Osteocyte (in vitro differentiated cells): ENCODE results near the gene RGS7. TPM values are rescaled to one million over a fixed set of nuclear protein-coding genes. Genes with fewer than 3 reads are reported as not detected.
A peak's percentile ranks its signal among the peaks of the same experiment; 100 is the strongest.
"Not testable (repeated sequence)": the region's sequence is repeated elsewhere in the genome, so short reads cannot be mapped to it uniquely, and the experiment has no call there.

Source experiments
- DNase-seq: peaks from one replicate; pipeline ENCODE4 v3.0.0; 2021; ENCODE audit warnings: mixed read lengths; ENCODE audit not compliant: unreplicated experiment; ENCODE audit errors: extremely low spot score
- H3K27ac Mint-ChIP-seq: one replicate; pipeline ENCODE4 v1.8.0; 2021; ENCODE audit warnings: mild to moderate bottlenecking, mixed read lengths; ENCODE audit not compliant: unreplicated experiment
- H3K27me3 Mint-ChIP-seq: one replicate; pipeline ENCODE4 v1.8.0; 2021; ENCODE audit warnings: mixed read lengths; ENCODE audit not compliant: unreplicated experiment
- H3K36me3 Mint-ChIP-seq: one replicate; pipeline ENCODE4 v1.8.0; 2021; ENCODE audit warnings: mixed read lengths; ENCODE audit not compliant: unreplicated experiment
- H3K4me1 Mint-ChIP-seq: one replicate; pipeline ENCODE4 v1.8.0; 2021; ENCODE audit warnings: mixed read lengths; ENCODE audit not compliant: unreplicated experiment
- H3K4me3 Mint-ChIP-seq: one replicate; pipeline ENCODE4 v1.8.0; 2021; ENCODE audit warnings: mild to moderate bottlenecking, moderate library complexity, mixed read lengths; ENCODE audit not compliant: unreplicated experiment
- H3K9me3 Mint-ChIP-seq: one replicate; pipeline ENCODE4 v1.8.0; 2021; ENCODE audit warnings: mixed read lengths; ENCODE audit not compliant: unreplicated experiment
- total RNA-seq: library from RNA; stranded (reverse); gene quantifications from 2 replicates; pipeline ENCODE4 v1.2.1, GENCODE V29; 2021
- TF ChIP-seq, protein P1 (sequence below): fragments of 200-600 bp; sonication (generic); IDR thresholded peaks from 2 replicates; pipeline ENCODE4 v1.5.0; 2021; ENCODE audit warnings: antibody characterized with exemption, mild to moderate bottlenecking, moderate library complexity

RGS7 gene
- total RNA-seq, 1 donor from 2014 or later: 10.9 TPM

DNA sequence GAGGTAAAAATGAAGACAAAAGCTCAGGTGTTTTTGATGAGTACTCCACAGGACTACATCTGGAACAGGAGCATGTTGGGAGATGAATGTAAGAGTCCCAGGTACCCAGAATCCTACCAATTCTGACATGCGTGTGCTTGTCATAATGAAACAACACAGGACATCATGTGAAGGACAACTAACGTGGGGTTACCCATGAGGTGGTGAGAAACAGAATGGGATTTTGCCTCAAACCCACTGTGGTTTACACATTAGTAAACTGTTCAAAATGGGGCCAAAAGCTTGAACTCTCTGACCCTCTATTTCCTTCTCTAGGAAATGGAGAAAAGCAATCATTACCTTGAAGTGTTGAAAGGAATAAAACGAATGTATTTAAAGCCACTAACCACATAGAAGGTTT, 266.2 kb downstream of the RGS7 start:
- Mint-ChIP-seq H3K27me3 (no peaks in the 10 kb centered on the region), H3K4me3 (no peak overlapping the region), H3K9me3 (peaks cover 4% of the 10 kb centered on the region), H3K4me1 (peaks cover 33% of the 10 kb centered on the region), H3K27ac (no peak overlapping the region), H3K36me3 (peaks cover 6% of the 10 kb centered on the region)
- TF ChIP-seq, protein P1, sequence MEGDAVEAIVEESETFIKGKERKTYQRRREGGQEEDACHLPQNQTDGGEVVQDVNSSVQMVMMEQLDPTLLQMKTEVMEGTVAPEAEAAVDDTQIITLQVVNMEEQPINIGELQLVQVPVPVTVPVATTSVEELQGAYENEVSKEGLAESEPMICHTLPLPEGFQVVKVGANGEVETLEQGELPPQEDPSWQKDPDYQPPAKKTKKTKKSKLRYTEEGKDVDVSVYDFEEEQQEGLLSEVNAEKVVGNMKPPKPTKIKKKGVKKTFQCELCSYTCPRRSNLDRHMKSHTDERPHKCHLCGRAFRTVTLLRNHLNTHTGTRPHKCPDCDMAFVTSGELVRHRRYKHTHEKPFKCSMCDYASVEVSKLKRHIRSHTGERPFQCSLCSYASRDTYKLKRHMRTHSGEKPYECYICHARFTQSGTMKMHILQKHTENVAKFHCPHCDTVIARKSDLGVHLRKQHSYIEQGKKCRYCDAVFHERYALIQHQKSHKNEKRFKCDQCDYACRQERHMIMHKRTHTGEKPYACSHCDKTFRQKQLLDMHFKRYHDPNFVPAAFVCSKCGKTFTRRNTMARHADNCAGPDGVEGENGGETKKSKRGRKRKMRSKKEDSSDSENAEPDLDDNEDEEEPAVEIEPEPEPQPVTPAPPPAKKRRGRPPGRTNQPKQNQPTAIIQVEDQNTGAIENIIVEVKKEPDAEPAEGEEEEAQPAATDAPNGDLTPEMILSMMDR: no peak
- DNase-seq: no peak

DNA sequence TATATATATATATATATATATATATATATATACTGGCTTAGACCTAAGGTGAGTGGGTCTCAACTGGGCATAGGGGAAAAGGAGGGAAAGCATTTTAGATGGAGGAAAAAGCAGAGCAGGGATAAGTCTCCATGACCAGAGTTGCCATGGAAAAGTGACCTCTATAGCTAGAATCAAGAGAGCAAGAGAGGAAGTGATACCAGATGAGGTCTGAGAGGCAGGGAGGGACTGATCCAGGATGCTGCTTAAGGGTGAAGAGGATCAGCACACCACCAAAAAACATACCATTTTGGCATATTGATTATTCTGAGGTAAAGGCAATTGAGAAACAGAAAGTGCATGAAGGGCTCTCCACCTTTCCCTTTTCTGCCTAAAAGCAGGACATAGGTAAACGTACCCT, 267.9 kb downstream of the RGS7 start:
- H3K27me3 Mint-ChIP-seq, H3K36me3 Mint-ChIP-seq, H3K27ac Mint-ChIP-seq, H3K9me3 Mint-ChIP-seq, DNase-seq, H3K4me3 Mint-ChIP-seq: not testable (repeated sequence)
- peaks cover 24% of the 10 kb centered on the region for H3K4me1 Mint-ChIP-seq

DNA sequence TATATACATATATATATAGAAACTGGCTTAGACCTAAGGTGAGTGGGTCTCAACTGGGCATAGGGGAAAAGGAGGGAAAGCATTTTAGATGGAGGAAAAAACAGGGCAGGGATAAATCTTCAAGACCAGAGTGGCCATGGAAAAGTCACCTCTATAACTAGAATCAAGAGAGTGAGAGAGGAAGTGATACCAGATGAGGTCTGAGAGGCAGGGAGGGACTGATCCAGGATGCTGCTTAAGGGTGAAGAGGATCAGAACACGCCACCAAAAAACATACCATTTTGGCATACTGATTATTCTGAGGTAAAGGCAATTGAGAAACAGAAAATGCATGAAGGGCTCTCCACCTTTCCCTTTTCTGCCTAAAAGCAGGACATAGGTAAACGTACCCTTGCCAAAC, 268.9 kb downstream of the RGS7 start:
- not testable (repeated sequence) for H3K9me3 Mint-ChIP-seq, H3K27me3 Mint-ChIP-seq, H3K4me3 Mint-ChIP-seq

DNA sequence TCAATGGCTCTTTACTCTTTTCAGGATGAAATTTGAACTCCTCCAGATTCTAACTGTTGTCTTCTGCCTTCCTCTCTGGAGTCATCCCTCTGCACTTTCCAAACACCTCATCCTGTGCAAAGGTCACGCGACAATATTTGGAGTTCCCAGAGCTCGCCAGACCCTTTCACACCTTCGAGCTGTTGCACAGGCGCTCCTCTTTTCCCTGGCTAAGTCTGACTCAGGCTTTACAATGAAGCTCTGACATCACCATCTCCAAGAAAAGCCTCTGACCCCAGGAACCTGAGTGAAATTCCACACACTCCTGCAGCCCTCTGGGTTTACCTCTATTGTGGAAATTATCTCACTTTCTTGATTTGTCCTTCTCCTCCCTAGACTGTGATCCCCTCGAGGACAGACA, 270.3 kb downstream of the RGS7 start:
- no peak overlapping the region for H3K4me3 Mint-ChIP-seq
- TF ChIP-seq, protein P1: no peak
- peaks cover 4% of the 10 kb centered on the region for H3K36me3 Mint-ChIP-seq
- H3K9me3 Mint-ChIP-seq: no peaks in the 10 kb centered on the region
- no peak overlapping the region for H3K27ac Mint-ChIP-seq
- DNase-seq: no peak
- H3K27me3 Mint-ChIP-seq: no peaks in the 10 kb centered on the region
- H3K4me1 Mint-ChIP-seq: peaks cover 8% of the 10 kb centered on the region

More for the DNA sequence above, 268.9 kb downstream of the RGS7 start:
- DNase-seq, H3K36me3 Mint-ChIP-seq, H3K27ac Mint-ChIP-seq: not testable (repeated sequence)
- H3K4me1 Mint-ChIP-seq: peaks cover 16% of the 10 kb centered on the region

DNA sequence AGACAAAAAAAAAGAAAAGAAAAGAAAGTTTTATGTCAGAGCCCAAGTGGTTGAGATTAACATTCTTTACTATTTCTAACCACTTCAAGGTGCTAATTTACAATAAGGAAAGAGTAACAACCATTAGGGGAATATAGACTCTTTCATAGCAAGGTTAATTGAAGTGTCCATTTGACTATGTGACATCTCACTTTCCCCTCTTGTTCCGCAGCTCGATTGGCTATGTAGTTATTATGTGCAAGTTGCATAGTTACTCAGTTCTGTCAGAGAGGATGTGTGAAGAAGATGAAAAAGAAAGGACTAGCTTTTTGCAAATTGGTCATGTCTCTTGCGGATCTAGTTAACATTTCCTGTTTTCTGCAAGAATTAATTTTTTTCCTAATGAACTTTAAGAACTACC, 273.7 kb downstream of the RGS7 start:
- Mint-ChIP-seq H3K27ac (no peak overlapping the region), H3K4me3 (no peak overlapping the region), H3K27me3 (no peaks in the 10 kb centered on the region), H3K9me3 (no peaks in the 10 kb centered on the region), H3K4me1 (peaks cover 22% of the 10 kb centered on the region), H3K36me3 (peaks cover 2% of the 10 kb centered on the region)
- TF ChIP-seq, protein P1: no peak
- no peak for DNase-seq

DNA sequence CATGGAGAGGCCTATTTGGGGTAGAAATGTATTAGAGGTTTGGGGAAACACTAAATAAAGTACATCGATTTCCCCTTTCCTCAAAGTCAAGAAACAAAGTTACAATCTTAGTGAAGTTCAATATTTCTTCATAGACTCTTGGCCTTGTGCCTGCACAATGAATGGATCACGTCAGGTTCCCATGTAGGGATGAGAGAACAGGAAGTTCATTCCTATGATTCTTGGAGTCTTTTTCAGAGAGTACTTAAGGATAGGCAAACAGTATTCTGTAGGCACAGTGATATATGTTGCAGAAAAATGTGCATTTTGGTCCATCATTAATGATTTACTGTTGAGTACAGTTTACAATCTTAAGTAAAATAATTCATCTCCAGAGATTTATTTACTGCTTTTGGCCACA, 275.5 kb downstream of the RGS7 start:
- H3K36me3 Mint-ChIP-seq: no peaks in the 10 kb centered on the region

More for the DNA sequence above, 275.5 kb downstream of the RGS7 start:
- H3K4me3 Mint-ChIP-seq: no peak overlapping the region
- no peak for DNase-seq
- H3K27ac Mint-ChIP-seq: peak overlapping the region; percentile 42
- H3K4me1 Mint-ChIP-seq: peaks cover 33% of the 10 kb centered on the region
- no peaks in the 10 kb centered on the region for H3K9me3 Mint-ChIP-seq
- H3K27me3 Mint-ChIP-seq: no peaks in the 10 kb centered on the region
- TF ChIP-seq, protein P1: no peak
